ENCODE measurements around the gene CCDC182. TPM values are rescaled to one million over a fixed set of nuclear protein-coding genes. Genes with fewer than 3 reads are reported as not detected.

CCDC182 gene
- not detected for polyA plus RNA-seq (ENCODE audit: insufficient read length)

DNA sequence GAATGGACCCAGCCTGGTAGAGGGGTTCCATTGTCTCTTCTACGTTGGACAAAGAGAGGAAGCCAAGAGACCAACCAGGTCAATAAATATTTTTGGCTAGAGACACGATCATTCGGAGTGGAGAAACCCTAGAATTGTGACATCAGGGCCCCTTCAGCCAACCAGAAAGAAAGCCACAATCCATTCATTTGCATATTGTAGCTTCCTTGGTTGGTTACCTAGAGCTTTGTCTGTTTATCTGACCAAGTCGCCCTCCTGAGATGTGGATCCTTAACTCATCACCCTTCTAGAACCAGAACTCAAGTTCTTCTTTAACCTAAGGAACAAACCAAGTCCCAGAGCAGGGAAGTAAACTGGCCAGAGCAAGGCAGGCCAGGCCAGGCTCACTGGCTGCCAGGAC is at the start of gene CCDC182:
Gene CCDC182, minus strand, starts transcription at position 58 of the 400 bp plus-strand sequence. Its CDS starts 27 bp downstream, at position 31.
- no peak for DNase-seq

- no peak for DNase-seq
Measured at GRCh38 chr17:57794841-57795240, 49.7 kb upstream of the CCDC182 start.

- DNase-seq: no peak
Measured at GRCh38 chr17:57788725-57789124, 43.6 kb upstream of the CCDC182 start.

- DNase-seq: no peak
Measured at GRCh38 chr17:57785022-57785421, 39.9 kb upstream of the CCDC182 start.

- no peak for DNase-seq
Measured at GRCh38 chr17:57784226-57784895, 39.3 kb upstream of the CCDC182 start.

DNA sequence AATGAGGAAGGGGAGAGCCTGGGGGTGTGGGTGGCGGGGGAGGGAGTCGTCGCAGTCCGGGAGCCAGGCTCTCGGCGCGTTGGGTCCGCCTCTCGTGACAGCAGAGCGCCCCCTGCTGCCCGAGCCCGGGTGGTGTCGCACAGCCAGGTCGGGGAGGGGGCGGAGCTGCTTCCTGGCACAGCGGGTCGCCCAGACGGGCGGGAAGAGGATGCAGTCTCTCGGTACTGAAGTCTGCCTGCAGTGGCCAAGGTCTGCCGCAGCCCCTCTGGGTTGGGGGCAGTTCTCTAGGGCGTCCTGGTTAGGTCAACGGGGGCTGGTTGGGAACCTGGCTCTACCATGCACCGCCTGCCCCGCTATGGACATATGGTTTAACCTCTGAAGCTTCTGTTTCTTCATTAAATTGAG is 38.2 kb upstream of the CCDC182 start:
- peak; percentile 55 for DNase-seq

DNA sequence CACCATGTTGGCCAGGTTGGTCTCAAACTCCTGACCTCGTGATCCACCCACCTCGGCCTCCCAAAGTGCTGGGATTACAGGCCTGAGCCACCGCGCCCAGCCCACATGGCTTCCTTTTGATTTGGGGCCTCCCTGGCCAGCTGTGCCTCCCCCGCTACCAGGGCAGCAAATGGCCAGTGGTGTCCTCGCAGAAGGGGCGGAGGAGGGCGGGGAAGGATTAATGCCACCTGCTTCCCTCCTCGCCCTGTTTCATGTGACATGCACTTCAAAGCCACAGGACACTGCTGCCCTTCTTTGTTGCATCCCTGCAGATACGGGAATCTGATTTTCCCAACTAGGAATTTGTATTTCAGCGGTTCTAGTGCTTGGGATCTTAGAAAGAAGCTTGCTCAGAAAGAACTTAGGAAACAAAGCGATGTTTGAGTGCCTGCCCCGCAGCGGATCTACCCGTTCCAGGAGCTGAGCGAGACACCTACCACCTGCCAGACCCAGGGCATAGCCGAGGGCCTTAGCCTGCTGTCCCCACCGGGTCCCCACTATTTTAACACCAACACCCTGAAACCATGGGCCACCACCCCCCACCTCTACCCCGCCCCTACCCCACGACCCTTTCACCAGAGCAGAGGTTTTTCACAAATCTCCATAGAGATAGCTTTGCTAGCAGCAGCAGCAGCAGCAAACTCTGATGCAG is 37.7 kb upstream of the CCDC182 start:
- peak; percentile 19 for DNase-seq

- DNase-seq: no peak
Measured at GRCh38 chr17:57782062-57782490, 37.0 kb upstream of the CCDC182 start.

GRCh38 chr17:57781386-57782061 is 36.4 kb upstream of the CCDC182 start:
- DNase-seq: no peak

GRCh38 chr17:57779706-57780105 is 34.6 kb upstream of the CCDC182 start:
- DNase-seq: no peak

DNA sequence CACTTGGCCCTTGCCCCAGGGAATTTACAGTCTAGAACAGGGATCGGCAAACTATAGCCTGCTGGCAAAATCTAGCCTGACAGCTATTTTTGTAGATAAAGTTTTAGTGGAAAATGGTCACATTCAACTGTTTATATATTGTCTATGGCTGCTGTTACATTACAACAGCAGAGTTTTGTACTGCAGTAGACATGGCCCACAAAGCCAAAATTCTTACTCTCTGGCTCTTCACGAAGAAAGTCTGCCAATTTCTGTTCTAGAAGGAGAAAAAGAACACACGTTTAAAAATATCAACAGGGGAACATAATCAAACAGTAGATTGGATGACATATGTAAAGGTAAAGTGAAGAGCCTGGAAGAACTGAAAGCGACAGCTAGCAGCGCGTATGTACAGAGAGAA is 33.2 kb upstream of the CCDC182 start:
- no peak for DNase-seq

DNA sequence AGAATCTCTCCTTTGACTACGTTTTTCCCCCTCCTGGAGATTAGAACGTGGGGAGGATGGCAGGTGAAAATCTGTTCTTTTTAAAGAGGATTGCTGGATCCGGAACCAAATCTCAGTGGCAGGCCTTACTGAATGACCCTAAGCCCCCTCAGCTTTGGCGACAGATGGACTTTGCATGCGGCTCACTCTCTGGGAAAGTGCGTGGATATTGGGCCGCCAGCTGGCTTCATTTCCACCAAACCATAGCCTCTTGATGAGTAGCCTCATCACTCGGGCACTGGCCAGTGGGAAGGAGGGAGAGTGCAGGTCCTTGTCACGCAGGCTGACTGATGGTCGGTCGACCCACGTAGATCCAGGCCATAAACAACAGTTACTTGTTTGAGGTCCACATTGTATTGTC is 31.3 kb upstream of the CCDC182 start:
- no peak for DNase-seq

- DNase-seq: no peak
Measured at GRCh38 chr17:57774872-57775271, 29.8 kb upstream of the CCDC182 start.

- no peak for DNase-seq
Measured at GRCh38 chr17:57773557-57773956, 28.5 kb upstream of the CCDC182 start.

GRCh38 chr17:57772774-57773173 is 27.7 kb upstream of the CCDC182 start:
- no peak for DNase-seq

DNA sequence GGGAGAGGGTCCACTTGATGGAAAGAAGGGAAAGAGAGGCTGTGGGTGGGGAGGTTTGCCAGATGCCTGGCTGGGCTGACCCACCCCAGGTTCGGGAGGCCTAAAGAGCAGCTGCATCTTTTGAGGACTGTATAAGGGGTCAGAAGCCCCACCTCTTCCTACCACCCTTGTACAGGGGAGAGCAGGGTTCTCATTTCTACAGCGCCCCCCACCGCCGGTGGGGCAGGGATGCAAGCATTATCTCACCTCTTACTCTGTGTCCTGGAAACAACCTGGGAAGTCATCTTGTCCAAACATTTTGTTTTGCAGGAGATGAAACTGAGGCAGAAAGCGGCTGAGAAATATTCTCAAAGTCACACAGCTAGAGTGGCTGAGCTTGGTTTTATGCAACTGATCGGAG is 22.5 kb upstream of the CCDC182 start:
- DNase-seq: no peak

GRCh38 chr17:57766318-57766943 is 21.3 kb upstream of the CCDC182 start:
- DNase-seq: no peak

- DNase-seq: no peak
Measured at GRCh38 chr17:57762452-57763395, 17.6 kb upstream of the CCDC182 start.

- DNase-seq: no peak
Measured at GRCh38 chr17:57761887-57762286, 16.8 kb upstream of the CCDC182 start.

GRCh38 chr17:57760046-57760445 is 14.9 kb upstream of the CCDC182 start:
- DNase-seq: no peak

DNA sequence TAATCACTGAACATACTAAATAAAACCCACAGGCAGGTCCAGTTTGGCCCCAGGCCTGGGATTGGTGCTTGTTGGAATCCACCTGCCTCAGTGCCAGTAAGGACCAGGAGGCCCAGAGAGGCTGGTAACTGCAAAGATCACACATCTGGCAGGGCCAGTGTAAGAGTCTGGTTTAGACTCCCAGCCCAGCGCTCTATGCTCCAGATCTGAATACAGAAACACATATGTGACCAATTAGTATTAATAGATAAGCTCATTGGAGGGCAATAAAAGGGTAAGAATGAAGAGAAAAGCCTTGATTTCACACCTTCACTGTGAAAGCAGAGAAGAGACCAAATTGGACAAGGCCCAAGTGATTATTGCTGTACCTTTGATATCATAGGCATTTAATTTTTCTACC is 13.6 kb upstream of the CCDC182 start:
- no peak for DNase-seq

GRCh38 chr17:57757735-57758134 is 12.6 kb upstream of the CCDC182 start:
- DNase-seq: no peak
